NCI-H1930 (cell line): ENCODE measurements around the gene DOCK2.

Experiments
- DNase-seq, 2 experiments: peaks; one replicate each; lab custom pipeline; 2025; lab: John Stamatoyannopoulos, UW

The DOCK2 gene

DNA sequence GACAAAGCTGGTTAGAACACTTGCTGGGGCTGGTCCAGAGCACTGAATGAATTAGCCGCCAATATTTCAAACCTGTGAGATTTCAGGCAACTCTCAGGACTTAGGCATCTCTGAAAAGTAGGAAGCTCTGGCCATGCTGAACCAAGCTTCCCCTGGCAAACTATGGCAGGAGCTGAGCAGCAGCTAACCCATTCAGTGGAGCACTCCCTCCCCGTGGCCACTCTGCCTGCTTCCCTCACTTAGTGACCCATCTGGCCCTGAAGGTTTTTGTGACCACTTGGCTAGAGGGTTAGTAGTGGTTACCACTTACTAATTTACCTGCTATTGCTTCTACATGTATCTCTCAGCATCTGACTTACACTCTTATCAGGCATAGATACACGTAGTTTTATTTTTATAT lies 494.2 kb downstream of the DOCK2 start:
- no peak for DNase-seq

DNA sequence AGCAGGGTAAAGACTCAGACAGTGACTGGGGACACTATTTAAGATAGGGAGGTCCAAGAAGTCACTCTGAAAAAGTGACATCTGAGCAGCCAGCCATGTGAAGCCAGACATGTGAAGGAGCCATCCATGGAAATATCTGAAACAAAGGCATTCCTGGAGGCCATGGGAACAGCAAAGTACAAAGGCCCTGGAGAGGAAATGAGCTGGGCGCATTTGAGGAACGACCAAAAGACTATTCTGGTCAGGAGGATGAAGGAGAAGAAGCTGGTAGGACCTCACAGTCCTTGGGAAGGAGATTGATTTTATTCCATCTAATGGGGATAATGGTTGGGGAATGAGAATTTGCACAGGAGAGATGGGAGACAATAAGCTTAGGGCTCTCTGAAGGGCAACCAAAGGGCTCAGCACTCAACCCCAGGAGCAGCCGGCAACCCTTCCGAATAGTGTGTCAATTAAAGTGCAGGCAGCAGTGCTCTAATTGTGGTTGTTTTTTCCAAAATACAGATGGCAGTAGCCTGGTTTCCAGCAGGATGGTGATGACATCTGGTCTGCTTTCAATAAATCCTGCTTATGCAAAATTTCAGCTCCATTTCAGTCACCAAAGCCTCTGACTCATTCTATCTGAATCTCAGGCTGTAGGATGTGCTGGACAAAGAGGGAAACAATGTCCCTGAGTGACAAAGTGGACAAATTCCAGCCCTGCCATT lies 495.3 kb downstream of the DOCK2 start:
- no peak for DNase-seq
